Stimulated activated naive CD8-positive, alpha-beta T cell treated with anti-CD3 and anti-CD28 coated beads, Interleukin-15, amount 100 ng/mL, for 72 hours (primary cell): Measurements from ENCODE around the gene WDR26.
"Not testable (repeated sequence)": the region's sequence is repeated elsewhere in the genome, so short reads cannot be mapped to it uniquely, and the experiment has no call there.

ENCODE experiments used
- ATAC-seq: fragments of 150-1000 bp; cut with Tn5 transposase; 2 replicates; pipeline ENCODE4 v1.10.0; 2021; ENCODE audit warnings: mild to moderate bottlenecking, moderate library complexity
- DNase-seq, 2 donors: peaks; one replicate each; pipeline ENCODE4 v3.0.0; 2021 to 2022
- H3K27ac Mint-ChIP-seq, 2 donors: one replicate each; pipeline ENCODE4 v1.8.0; 2022; ENCODE audit warnings: mild to moderate bottlenecking in 2 of 2, mixed read lengths in 2 of 2, moderate library complexity in 2 of 2
- H3K27me3 Mint-ChIP-seq: one replicate; pipeline ENCODE4 v1.8.0; 2022; ENCODE audit warnings: mixed read lengths
- H3K4me1 Mint-ChIP-seq: one replicate; pipeline ENCODE4 v1.8.0; 2022; ENCODE audit warnings: mild to moderate bottlenecking, mixed read lengths
- H3K4me3 Mint-ChIP-seq, 2 donors: one replicate each; pipeline ENCODE4 v1.8.0; 2022; ENCODE audit warnings: mild to moderate bottlenecking in 2 of 2, mixed read lengths in 2 of 2, moderate library complexity in 1 of 2
- H3K9me3 Mint-ChIP-seq, 2 donors: one replicate each; pipeline ENCODE4 v1.8.0; 2022; ENCODE audit warnings: mixed read lengths in 2 of 2

Gene WDR26

DNA sequence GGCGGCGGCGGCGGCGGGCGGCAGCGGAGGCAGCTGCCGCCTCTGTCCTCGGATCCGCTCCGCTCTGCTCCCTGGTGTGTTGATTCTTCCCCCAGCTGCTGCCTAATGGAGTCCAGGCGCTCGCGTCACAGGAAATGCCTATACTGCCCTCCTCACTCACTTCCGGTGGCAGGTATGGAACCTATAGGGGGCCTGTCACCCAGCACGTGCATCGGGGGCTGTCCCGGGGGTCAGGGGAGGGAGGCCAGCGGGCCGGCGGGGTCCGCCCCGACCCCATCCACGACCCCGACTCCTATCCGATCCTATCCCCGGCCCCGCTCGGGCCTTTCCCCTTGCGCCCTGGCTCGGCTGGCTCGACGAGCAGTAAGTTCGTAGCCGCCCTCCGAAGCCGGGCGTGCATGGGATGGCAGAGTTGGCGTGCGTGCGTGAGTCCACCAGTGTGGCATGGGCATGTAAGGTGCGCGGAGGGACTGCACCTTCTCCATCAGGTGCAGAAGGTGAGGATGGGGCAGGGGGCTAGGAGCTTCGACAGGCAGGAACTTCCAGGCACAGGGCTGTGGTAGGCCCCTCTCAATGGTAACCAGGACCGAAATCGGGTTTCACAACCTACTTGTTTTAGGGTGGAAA lies at the start of gene WDR26:
Gene WDR26, minus strand, starts transcription at position 107 of the 627 bp plus-strand sequence.
- ATAC-seq (peak; percentile 94), DNase-seq (peak; percentile 80 to 85)
- Mint-ChIP-seq H3K9me3 (no peaks in the 10 kb centered on the region), H3K4me3 (peak within 1 kb of the TSS; percentile 86 to 99), H3K27ac (peak within 1 kb of the TSS; percentile 96 to 98), H3K27me3 (no peaks in the 10 kb centered on the region), H3K4me1 (peaks cover 49% of the 10 kb centered on the region)

GRCh38 chr1:224483206-224483605 lies 48.6 kb upstream of the WDR26 start:
- not testable (repeated sequence) for H3K27ac Mint-ChIP-seq, H3K4me3 Mint-ChIP-seq, H3K27me3 Mint-ChIP-seq, DNase-seq, H3K4me1 Mint-ChIP-seq, ATAC-seq
- H3K9me3 Mint-ChIP-seq = peaks cover 14 to 19% of the 10 kb centered on the region in 2 donors

- Mint-ChIP-seq H3K27me3 (no peaks in the 10 kb centered on the region), H3K27ac (no peak overlapping the region), H3K4me3 (no peak overlapping the region), H3K4me1 (no peaks in the 10 kb centered on the region), H3K9me3 (peaks cover 14 to 21% of the 10 kb centered on the region in 2 donors)
- ATAC-seq (no peak), DNase-seq (no peak)
Observed at GRCh38 chr1:224482619-224483018, 48.0 kb upstream of the WDR26 start.

DNA sequence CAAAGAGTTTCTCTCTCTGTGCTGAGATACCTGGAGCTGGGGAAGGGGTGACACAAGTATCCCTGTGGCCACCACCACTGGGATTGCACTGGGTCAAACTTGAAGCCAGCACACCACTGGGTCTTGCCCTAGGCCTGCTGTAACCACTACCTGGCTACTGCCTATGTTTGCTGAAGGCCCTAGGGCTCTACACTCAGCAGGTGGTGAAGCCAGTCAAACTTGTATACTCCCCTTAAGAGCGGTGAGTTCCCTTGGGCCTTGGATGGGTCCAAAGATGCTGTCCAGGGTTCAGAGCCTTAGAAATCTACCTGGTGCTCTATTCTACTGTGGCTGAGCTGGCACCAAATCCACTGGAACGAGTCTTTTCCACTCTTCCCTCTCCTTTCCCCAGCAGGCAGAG lies 47.0 kb upstream of the WDR26 start:
- DNase-seq (no peak), ATAC-seq (peak; percentile 28)
- H3K4me3 Mint-ChIP-seq = no peak overlapping the region
- peaks cover 14 to 21% of the 10 kb centered on the region in 2 donors for H3K9me3 Mint-ChIP-seq
- H3K4me1 Mint-ChIP-seq = no peaks in the 10 kb centered on the region
- H3K27me3 Mint-ChIP-seq = no peaks in the 10 kb centered on the region
- no peak overlapping the region for H3K27ac Mint-ChIP-seq

- not testable (repeated sequence) for H3K4me3 Mint-ChIP-seq, H3K4me1 Mint-ChIP-seq, ATAC-seq, DNase-seq, H3K27me3 Mint-ChIP-seq
- Mint-ChIP-seq H3K9me3 (peaks cover 14 to 21% of the 10 kb centered on the region in 2 donors), H3K27ac (peak overlapping the region in 1 of 2 donors; percentile 79)
Observed at GRCh38 chr1:224480888-224481459, 46.4 kb upstream of the WDR26 start.

- H3K4me3 Mint-ChIP-seq, H3K27me3 Mint-ChIP-seq, DNase-seq, ATAC-seq, H3K4me1 Mint-ChIP-seq: not testable (repeated sequence)
- Mint-ChIP-seq H3K27ac (peak overlapping the region in 1 of 2 donors; percentile 79), H3K9me3 (peaks cover 14 to 21% of the 10 kb centered on the region in 2 donors)
Observed at GRCh38 chr1:224480200-224480599, 45.6 kb upstream of the WDR26 start.

DNA sequence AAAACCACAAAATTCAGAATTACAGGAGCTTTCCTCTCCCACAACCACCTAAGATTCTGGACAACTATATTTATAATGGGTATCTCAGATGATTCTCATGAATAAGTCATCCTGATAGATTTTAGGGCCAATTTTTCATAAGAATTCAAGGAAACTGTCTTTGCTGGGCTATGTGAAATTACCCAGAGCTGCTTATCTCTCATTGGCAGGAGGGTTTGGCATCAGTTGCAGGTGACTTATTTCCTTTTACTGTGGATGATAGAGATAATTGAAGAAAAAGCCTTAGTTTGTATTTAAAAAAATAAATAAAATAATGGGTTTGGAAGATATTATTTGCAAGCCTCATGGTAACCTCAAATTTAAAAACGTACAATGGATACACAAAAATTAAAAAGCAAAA lies 38.2 kb upstream of the WDR26 start:
- Mint-ChIP-seq H3K4me1 (no peaks in the 10 kb centered on the region), H3K27me3 (no peaks in the 10 kb centered on the region), H3K9me3 (peaks cover 5 to 7% of the 10 kb centered on the region in 2 donors), H3K4me3 (no peak overlapping the region), H3K27ac (no peak overlapping the region)
- DNase-seq = no peak
- no peak for ATAC-seq

DNA sequence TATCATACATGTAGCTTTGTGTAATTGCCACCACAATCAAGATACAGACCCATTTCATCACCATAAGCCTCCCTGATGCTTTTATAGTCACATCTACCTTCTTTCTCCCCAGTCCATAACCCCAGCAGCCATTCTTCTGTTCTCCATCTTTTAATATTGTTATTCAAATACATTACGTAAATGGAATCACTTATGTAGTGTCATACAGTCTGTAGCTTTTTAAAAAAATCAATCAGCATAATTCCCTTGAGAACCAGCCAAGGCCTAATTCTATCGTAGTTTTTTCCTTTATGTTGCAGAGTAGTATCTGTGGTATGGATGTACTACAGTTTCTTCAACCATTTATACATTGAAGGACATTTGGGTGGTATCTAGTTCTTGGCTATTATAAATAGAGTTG lies 31.6 kb upstream of the WDR26 start:
- ATAC-seq = no peak
- Mint-ChIP-seq H3K4me3 (no peak overlapping the region), H3K9me3 (no peaks in the 10 kb centered on the region), H3K27ac (no peak overlapping the region), H3K4me1 (peaks cover 9% of the 10 kb centered on the region), H3K27me3 (no peaks in the 10 kb centered on the region)
- no peak for DNase-seq

DNA sequence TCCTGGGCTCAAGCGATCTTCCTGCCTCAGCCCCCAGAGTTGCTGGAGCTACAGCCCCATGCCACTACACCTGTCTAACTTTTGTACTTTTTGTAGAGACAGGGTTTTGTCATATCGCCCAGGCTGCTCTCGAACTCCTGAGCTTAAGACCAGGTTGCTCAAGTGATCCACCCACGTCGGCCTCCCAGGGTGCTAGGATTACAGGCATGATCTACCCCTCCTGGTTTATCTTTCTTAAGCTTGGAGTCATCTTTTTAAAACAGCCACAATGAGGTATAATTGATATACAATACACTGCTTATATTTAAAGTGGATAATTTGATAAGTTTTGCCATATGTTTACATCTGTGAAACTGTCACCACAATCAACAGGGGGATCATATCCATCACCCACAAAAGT lies 25.4 kb upstream of the WDR26 start:
- peaks cover 19% of the 10 kb centered on the region for H3K4me1 Mint-ChIP-seq
- no peak overlapping the region for H3K27ac Mint-ChIP-seq
- no peaks in the 10 kb centered on the region for H3K27me3 Mint-ChIP-seq
- no peak overlapping the region for H3K4me3 Mint-ChIP-seq
- ATAC-seq = no peak
- no peaks in the 10 kb centered on the region for H3K9me3 Mint-ChIP-seq
- no peak for DNase-seq

DNA sequence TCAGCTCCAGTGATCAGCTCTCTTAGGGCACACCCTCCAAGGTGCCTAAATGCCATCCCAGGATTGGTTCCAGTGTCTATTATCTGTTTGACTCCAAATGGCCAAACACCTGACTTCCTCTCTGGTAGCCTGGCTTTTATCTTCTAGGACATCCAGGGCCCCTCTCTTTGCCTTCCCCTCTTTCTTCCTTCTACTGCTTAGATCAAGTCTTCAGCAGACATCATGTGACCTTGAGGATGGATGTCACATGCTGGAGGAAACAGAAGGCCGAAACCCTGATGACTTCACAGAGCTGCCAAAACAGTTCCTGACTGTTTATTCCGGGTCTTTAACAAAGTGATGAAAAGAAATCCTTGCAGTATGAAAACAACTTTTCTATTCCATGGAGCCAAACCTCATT lies 24.4 kb upstream of the WDR26 start:
- peak overlapping the region in 1 of 2 donors; percentile 5 for H3K27ac Mint-ChIP-seq
- H3K4me3 Mint-ChIP-seq = no peak overlapping the region
- ATAC-seq (no peak), DNase-seq (no peak)
- peaks cover 24% of the 10 kb centered on the region for H3K4me1 Mint-ChIP-seq
- H3K27me3 Mint-ChIP-seq = no peaks in the 10 kb centered on the region
- no peaks in the 10 kb centered on the region for H3K9me3 Mint-ChIP-seq

DNA sequence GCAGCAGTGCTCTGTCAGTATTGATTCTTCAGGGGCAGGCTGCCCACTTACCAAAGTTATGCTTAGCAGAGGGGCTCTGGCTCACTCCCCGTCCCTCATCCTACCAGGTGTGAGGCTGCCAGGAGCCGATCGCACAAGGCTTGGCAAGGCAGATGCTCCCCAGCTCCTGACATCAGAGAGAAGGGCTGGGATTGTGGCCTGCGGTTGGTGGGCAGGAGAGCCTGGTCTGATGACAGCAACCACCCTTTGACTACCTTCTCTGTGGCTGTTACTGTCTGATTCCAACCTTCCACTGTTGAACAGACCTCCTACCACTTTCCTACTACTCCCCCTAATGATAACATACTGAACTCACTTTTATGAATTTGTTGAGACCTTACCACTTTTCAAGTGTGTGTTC lies 23.7 kb upstream of the WDR26 start:
- Mint-ChIP-seq H3K4me1 (peaks cover 24% of the 10 kb centered on the region), H3K9me3 (no peaks in the 10 kb centered on the region), H3K27ac (no peak overlapping the region), H3K27me3 (no peaks in the 10 kb centered on the region), H3K4me3 (no peak overlapping the region)
- ATAC-seq = no peak
- no peak for DNase-seq

DNA sequence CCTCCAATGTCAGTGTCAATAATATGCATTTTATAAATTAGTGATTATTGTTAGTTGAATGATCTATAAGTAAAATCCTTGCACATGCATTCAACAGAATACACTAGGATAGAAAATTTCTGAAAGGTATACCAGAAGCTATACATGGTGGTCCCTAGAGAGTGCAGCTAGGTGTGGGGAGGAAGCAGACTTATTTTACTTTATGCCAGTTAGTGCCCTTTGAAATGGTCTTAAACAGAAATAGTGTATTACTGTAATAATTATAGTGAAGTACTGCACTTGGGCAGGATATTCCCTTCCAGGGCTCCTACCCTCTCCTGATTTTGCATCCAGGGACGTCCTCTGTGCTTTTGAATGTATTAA lies 23.2 kb upstream of the WDR26 start:
- ATAC-seq (no peak), DNase-seq (no peak)
- Mint-ChIP-seq H3K4me1 (peaks cover 24% of the 10 kb centered on the region), H3K4me3 (no peak overlapping the region), H3K27ac (no peak overlapping the region), H3K9me3 (no peaks in the 10 kb centered on the region), H3K27me3 (no peaks in the 10 kb centered on the region)

- H3K9me3 Mint-ChIP-seq = no peaks in the 10 kb centered on the region
- H3K4me3 Mint-ChIP-seq = no peak overlapping the region
- DNase-seq (no peak), ATAC-seq (no peak)
- H3K4me1 Mint-ChIP-seq = peaks cover 24% of the 10 kb centered on the region
- H3K27me3 Mint-ChIP-seq = no peaks in the 10 kb centered on the region
- H3K27ac Mint-ChIP-seq = no peak overlapping the region
Observed at GRCh38 chr1:224456637-224456953, 22.0 kb upstream of the WDR26 start.

DNA sequence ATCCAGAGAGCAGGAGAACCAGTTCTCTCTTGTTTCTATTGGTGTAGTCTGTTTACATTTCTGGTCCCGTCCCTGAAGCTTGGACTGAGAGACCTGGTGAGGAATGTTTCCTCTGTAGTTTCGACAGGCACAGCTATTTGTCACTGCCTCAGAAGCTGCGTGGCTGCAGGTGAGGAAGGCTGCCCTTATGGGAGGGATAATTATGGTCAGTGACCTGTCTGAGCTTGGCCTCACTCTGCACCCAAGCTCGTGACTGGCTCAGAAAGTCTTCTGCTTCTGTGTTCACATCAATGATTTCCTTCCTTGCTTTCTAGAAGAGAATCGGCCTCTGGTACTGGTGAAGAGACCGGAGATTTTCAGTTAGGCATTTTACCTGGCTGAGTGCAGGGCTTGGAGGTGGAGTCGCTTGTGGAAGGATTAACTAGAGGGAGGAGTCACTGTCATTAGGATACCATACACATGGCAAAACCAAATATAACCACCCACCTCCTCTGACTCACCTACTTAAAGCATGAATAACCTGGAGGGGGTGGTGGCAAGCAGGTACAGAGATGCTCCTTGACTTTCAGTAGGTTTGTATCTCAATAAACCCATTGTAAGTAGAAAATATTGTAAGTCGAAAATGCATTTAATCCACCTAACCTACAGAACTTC lies 19.9 kb upstream of the WDR26 start:
- Mint-ChIP-seq H3K27me3 (no peaks in the 10 kb centered on the region), H3K4me1 (peaks cover 33% of the 10 kb centered on the region), H3K4me3 (no peak overlapping the region), H3K27ac (peak overlapping the region in 1 of 2 donors; percentile 30), H3K9me3 (no peaks in the 10 kb centered on the region)
- DNase-seq (no peak), ATAC-seq (no peak)

DNA sequence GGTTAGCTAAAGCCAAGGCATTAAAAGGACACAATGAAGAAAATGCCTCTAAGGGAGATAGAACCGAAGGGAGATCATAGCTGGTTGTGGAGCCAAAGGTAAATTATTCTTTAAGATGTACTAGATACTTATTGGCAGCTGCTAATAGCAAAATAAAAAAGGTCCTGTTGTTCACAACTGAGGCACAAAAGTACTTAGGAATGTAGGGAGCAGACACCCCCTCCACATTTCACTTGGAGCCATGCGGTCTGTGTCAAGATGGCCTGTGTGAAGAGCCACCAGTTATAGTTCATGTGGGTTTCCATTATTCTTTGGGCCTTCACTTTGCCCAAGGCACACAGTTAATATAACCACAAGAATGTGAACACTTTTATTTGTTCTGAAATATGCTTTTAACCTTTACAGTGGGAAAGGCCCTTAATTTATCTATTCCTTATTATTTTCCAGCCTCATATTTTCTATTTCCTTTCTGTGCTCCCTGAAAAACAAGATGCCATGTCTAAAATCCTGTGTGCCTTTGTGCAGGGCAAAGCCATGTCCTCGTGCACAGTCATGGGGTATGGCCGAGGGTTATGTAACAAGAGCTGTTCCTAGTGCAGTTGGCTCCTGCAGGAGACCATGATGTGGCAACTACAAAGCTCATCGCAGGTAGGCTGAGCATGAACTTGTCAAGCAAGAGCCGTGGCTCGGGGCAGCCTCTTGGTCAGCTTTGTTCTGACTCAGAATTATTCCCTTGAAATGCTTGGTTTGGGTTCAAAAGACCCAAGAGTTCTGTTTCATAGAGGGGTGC lies 16.2 kb upstream of the WDR26 start:
- DNase-seq (no peak), ATAC-seq (no peak)
- H3K4me1 Mint-ChIP-seq = peaks cover 35% of the 10 kb centered on the region
- H3K4me3 Mint-ChIP-seq = no peak overlapping the region
- H3K27me3 Mint-ChIP-seq = no peaks in the 10 kb centered on the region
- H3K27ac Mint-ChIP-seq = no peak overlapping the region
- H3K9me3 Mint-ChIP-seq = no peaks in the 10 kb centered on the region

- Mint-ChIP-seq H3K4me3 (no peak overlapping the region), H3K27me3 (no peaks in the 10 kb centered on the region), H3K27ac (peak overlapping the region in 1 of 2 donors; percentile 32), H3K4me1 (peaks cover 39% of the 10 kb centered on the region), H3K9me3 (no peaks in the 10 kb centered on the region)
- ATAC-seq (no peak), DNase-seq (no peak)
Observed at GRCh38 chr1:224450159-224450558, 15.6 kb upstream of the WDR26 start.
